SU-DHL-6 (cell line): ENCODE measurements around the gene UBASH3B.

Source experiments
- CTCF ChIP-seq: fragments of 200-600 bp; sonication (generic); IDR thresholded peaks from one replicate; pipeline ENCODE4 v1.5.1; 2017; ENCODE audit warnings: antibody characterized with exemption, mild to moderate bottlenecking, low read length, moderate library complexity; ENCODE audit not compliant: insufficient read depth, poor library complexity, severe bottlenecking
- EZH2phosphoT487 ChIP-seq: fragments of 200-600 bp; sonication (generic), shearing (Covaris generic); conservative IDR thresholded peaks from 2 replicates; pipeline ENCODE4 v1.6.1; 2018; ENCODE audit warnings: mild to moderate bottlenecking, antibody characterized with exemption, low read length, moderate library complexity, mixed read lengths

GRCh38 chr11:122789907-122790306 lies 134.4 kb downstream of the UBASH3B start:
- no peak for TF ChIP-seq CTCF
- TF ChIP-seq EZH2phosphoT487 = no peak
